AG04450 (cell line): ENCODE data around the gene CD27. TPM values are rescaled to one million over a fixed set of nuclear protein-coding genes. Genes with fewer than 3 reads are reported as not detected.

Experiments
- CTCF ChIA-PET: fragments of 300-600, 350-600 bp; formaldehyde crosslinking; extraction: SDS; loops from one replicate; lab custom pipeline; 2022; ENCODE audit warnings: antibody characterized with exemption, inconsistent platforms; lab: Charles Lee
- POLR2A ChIA-PET: fragments of 350-600 bp; formaldehyde crosslinking; extraction: SDS; loops from one replicate; lab custom pipeline; 2021; ENCODE audit warnings: antibody characterized with exemption, inconsistent platforms; lab: Yijun Ruan, JAX
- DNase-seq: peaks from one replicate; pipeline ENCODE4 v3.0.0-alpha.2; 2011; ENCODE audit warnings: low read depth, low spot score
- H3K27ac ChIP-seq: one replicate; pipeline ENCODE4 v1.5.1; 2012; ENCODE audit warnings: low read depth, low read length, control low read depth
- H3K27me3 ChIP-seq: one replicate; pipeline ENCODE4 v1.6.0; 2012; ENCODE audit warnings: low read length; ENCODE audit not compliant: control insufficient read depth, insufficient read depth
- H3K4me3 ChIP-seq: 2 replicates; pipeline ENCODE4 v1.5.1; 2011; ENCODE audit warnings: mild to moderate bottlenecking, low read depth, low read length, control low read depth
- H3K9me3 ChIP-seq: 2 replicates; pipeline ENCODE4 v1.5.1; 2012; ENCODE audit warnings: low read length; ENCODE audit not compliant: control insufficient read depth, insufficient read depth
- CTCF ChIP-seq: IDR thresholded peaks from 2 replicates; pipeline ENCODE4 v1.5.1; 2011; ENCODE audit warnings: low read depth, low read length, control low read depth, inconsistent platforms
- polyA plus RNA-seq: library from polyadenylated mRNA; depleted of rRNA; stranded (reverse); fragments of >200 nt; gene quantifications from 2 replicates; pipeline ENCODE4 v1.2.3, GENCODE V29; 2011

Gene CD27
- polyA plus RNA-seq, 1 experiment, result not detected

GRCh38 chr12:6440391-6440790, 4.4 kb upstream of the CD27 start:
- no peak overlapping the region for H3K27ac ChIP-seq
- ChIA-PET CTCF (interaction anchor here (2.9 kb wide), 1 partner anchor 25 kb away, joined by 25 read pairs; no protein-coding TSS in a partner anchor), POLR2A (no interaction called here)
- no peak for DNase-seq
- H3K27me3 ChIP-seq, result no peaks in the 10 kb centered on the region
- H3K4me3 ChIP-seq, result no peak overlapping the region
- H3K9me3 ChIP-seq, result no peaks in the 10 kb centered on the region; the same call in 1 of the 2 replicates
- no peak for TF ChIP-seq CTCF

GRCh38 chr12:6442836-6443235, 1.9 kb upstream of the CD27 start:
- Histone ChIP-seq H3K9me3 (no peaks in the 10 kb centered on the region; the same call in 1 of the 2 replicates), H3K4me3 (no peak overlapping the region), H3K27ac (no peak overlapping the region), H3K27me3 (no peaks in the 10 kb centered on the region)
- no peak for DNase-seq
- TF ChIP-seq CTCF, result no peak
- ChIA-PET CTCF (interaction anchor here (1.0 to 3.4 kb wide), 3 partner anchors 10 to 23 kb away, joined by 3 to 31 read pairs (median 4); no protein-coding TSS in a partner anchor), POLR2A (interaction anchor here (0.6 kb wide), 1 partner anchor 8 kb away, joined by 3 read pairs; no protein-coding TSS in a partner anchor)

- no peak for DNase-seq
- CTCF ChIA-PET, result interaction anchor here (1.0 to 3.4 kb wide), 2 partner anchors 9 to 22 kb away, joined by 3 to 31 read pairs; no protein-coding TSS in a partner anchor
- Histone ChIP-seq H3K9me3 (no peaks in the 10 kb centered on the region; the same call in 1 of the 2 replicates), H3K27me3 (no peaks in the 10 kb centered on the region), H3K4me3 (no peak overlapping the region), H3K27ac (no peak overlapping the region)
- no peak for TF ChIP-seq CTCF
- POLR2A ChIA-PET, result interaction anchor here (0.7 kb wide), 1 partner anchor 27 kb away, joined by 3 read pairs; the partner anchor contains the start of gene VAMP1
These were observed 1.3 kb upstream of the CD27 start for GRCh38 chr12:6443361-6443983.

GRCh38 chr12:6444031-6444430, 724 bp upstream of the CD27 start:
- ChIA-PET POLR2A (interaction anchor here (0.7 kb wide), 1 partner anchor 26 kb away, joined by 3 read pairs; the partner anchor contains the start of gene VAMP1), CTCF (interaction anchor here (3.4 kb wide), 1 partner anchor 22 kb away, joined by 31 read pairs; no protein-coding TSS in a partner anchor)
- Histone ChIP-seq H3K27ac (no peak overlapping the region), H3K27me3 (no peaks in the 10 kb centered on the region), H3K9me3 (no peaks in the 10 kb centered on the region; the same call in 1 of the 2 replicates), H3K4me3 (no peak overlapping the region)
- TF ChIP-seq CTCF, result no peak
- no peak for DNase-seq
